OCI-LY7 (cell line): ENCODE data around the gene HSD17B14.

Source experiments
- CTCF ChIP-seq: fragments of 200-600 bp; sonication (generic); conservative IDR thresholded peaks from 2 replicates; pipeline ENCODE4 v1.5.1; 2014; ENCODE audit warnings: mild to moderate bottlenecking, antibody characterized with exemption, low read length, moderate library complexity, mixed read lengths
- EZH2phosphoT487 ChIP-seq: fragments of 200-600 bp; sonication (generic); IDR thresholded peaks from 2 replicates; pipeline ENCODE4 v1.6.1; 2018; ENCODE audit warnings: low read depth, borderline replicate concordance, mild to moderate bottlenecking, mixed run types, antibody characterized with exemption, low read length, moderate library complexity, mixed read lengths

GRCh38 chr19:48802623-48803022 is 33.7 kb downstream of the HSD17B14 start:
- TF ChIP-seq CTCF (no peak), EZH2phosphoT487 (no peak)
